ENCODE data around the gene LRRC23. TPM values are rescaled to one million over a fixed set of nuclear protein-coding genes. Genes with fewer than 3 reads are reported as not detected.
A peak's percentile ranks its signal among the peaks of the same experiment; 100 is the strongest.
"Not testable (repeated sequence)": the region's sequence is repeated elsewhere in the genome, so short reads cannot be mapped to it uniquely, and the experiment has no call there.

Gene LRRC23
- total RNA-seq, 3 donors from 2014 or later = 7.4 to 15.4 (median 10.8) TPM

- Histone ChIP-seq H3K4me3 (peak overlapping the region in 2 of 3 donors; percentile 70 to 84), H3K27ac (peak overlapping the region; percentile 78 to 94), H3K4me1 (peaks cover 5 to 27% of the 10 kb centered on the region in 2 donors), H3K27me3 (no peaks in the 10 kb centered on the region), H3K36me3 (no peaks in the 10 kb centered on the region), H3K9me3 (no peaks in the 10 kb centered on the region)
- TF ChIP-seq POLR2AphosphoS5 (IDR thresholded peaks at IDR 0.05) = no peak
- no peak for TF ChIP-seq CTCF (IDR thresholded peaks at IDR 0.05)
- TF ChIP-seq POLR2A (IDR thresholded peaks at IDR 0.05) = no peak
- intact Hi-C loops (cut with DNase I; ENCODE audit: low total_unique reads) = loop anchor here (5.0 kb wide), 1 partner anchor 664 kb away; no protein-coding TSS in a partner anchor
- no peak for DNase-seq (ENCODE audit: low spot score in 2 of 2)
Observed at GRCh38 chr12:6871052-6871957, 33.3 kb upstream of the LRRC23 start.

DNA sequence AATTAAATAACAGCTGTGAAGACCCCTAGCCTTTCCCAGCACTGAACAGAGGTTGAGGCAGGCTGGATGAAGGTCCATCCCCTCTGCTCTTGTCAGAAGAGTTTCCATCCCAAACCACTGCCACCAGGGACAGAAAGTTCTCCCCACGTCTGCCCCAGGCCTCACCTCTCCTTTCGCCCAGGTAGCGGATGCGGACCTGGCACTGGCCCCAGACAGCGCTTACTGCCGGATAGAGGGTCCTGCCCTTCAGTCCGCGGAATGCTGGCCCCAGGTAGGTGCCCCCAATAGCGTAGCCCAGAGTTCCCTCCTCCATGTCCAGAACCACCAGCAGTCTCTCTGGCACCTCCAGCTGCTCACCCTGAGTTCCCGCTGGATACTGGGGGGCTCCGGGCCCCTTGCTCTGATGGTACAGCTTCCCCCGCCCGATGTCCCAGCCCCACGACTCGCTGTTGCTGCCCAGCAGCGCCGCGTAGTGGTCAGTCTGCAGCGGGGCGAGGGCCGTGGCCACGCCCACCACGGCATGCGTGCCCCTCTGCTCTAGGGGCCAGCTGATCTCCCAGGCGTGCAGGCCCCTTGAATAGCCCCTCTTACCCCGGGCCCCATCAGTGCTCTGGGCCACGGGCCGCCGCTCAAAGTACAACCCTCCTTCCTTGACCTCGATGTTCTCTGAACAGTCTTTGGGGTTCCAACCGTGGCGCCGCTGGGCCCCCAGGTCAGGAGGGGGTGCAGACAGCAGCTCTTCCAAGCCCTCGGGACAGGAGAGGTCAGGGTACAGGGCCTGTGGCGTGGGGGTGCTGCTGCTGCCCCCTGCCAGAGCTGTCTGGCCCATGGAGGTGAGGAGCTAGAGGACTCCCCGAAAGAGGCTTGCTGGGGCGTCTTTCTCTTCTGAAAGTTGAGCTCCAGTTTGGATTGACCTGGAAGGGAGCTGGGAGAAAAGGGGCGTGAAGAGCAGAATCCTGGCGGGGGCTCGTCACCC is 32.3 kb upstream of the LRRC23 start:
- no peaks in the 10 kb centered on the region for H3K36me3 ChIP-seq
- peak overlapping the region; percentile 70 to 84 (median 72) for H3K4me3 ChIP-seq
- H3K9me3 ChIP-seq = no peaks in the 10 kb centered on the region
- intact Hi-C loops (cut with DNase I; ENCODE audit: low total_unique reads) = loop anchor here (5.0 kb wide), 1 partner anchor 665 kb away; no protein-coding TSS in a partner anchor
- no peaks in the 10 kb centered on the region for H3K27me3 ChIP-seq
- H3K27ac ChIP-seq = peak overlapping the region; percentile 78 to 94
- DNase-seq (ENCODE audit: low spot score in 2 of 2) = peak; percentile 71 to 79
- peaks cover 5 to 27% of the 10 kb centered on the region in 2 donors for H3K4me1 ChIP-seq
- TF ChIP-seq POLR2AphosphoS5 (IDR thresholded peaks at IDR 0.05) (peak in 2 of 3 donors; percentile 46 to 66), POLR2A (IDR thresholded peaks at IDR 0.05) (no peak), CTCF (IDR thresholded peaks at IDR 0.05) (peak; percentile 85 to 87 (median 86))

DNA sequence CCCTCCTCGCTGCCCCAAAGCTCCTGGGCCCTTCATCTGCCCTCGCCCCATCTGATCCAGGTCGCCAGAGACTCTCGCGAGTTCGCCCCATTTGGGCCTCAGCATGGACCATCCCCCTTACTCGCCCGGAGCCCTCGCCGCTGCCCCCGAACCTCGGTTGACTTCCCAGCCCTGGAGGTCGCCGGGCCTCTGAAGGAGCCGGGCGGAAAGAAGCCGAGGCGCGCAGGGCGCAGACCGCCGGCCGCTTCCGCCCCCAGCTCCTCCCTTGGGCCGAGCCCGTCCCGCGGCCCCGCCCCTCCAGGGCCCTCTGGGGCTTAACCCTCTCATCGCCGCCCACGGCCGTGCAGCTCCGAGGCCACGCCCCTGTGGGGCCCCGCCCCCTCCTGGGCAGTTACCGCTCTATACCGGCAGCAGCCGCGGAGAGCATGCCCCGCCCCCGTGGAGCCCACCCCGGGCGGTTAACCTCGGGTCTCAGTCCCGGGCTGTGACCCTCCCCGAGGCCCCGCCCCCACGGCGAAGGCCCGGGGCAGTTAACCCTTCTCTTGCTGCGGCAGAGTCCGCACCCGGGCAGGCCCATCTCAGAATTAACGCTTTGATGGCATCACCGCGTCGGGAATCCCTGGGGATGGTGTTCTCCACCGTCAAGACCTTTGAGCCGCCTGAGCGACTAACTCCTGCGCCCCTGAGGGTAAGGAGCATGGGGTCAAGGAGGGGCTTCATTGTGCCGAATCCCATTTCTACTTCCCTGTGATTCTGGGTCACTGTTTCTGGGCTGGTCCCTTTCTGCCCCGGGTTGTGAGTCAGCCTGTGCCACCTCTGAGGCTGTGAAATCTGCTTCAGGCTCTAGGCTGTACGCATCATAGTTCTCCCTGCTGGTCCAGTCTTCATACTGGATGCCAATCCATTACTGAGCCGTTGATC is 31.3 kb upstream of the LRRC23 start, which contains the start of gene SPSB2:
Gene SPSB2, minus strand, starts transcription at position 210 of the 921 bp plus-strand sequence. CDS start 402 bp downstream, outside the sequence.
- DNase-seq (ENCODE audit: low spot score in 2 of 2) = peak; percentile 92 to 95
- Histone ChIP-seq H3K27ac (peak within 1 kb of the TSS; percentile 78 to 94), H3K9me3 (no peaks in the 10 kb centered on the region), H3K27me3 (no peaks in the 10 kb centered on the region), H3K4me3 (peak within 1 kb of the TSS; percentile 70 to 84 (median 72)), H3K4me1 (peaks cover 5 to 25% of the 10 kb centered on the region in 2 donors), H3K36me3 (no peaks in the 10 kb centered on the region)
- intact Hi-C loops (cut with DNase I; ENCODE audit: low total_unique reads) = loop anchor here (5.0 kb wide), 1 partner anchor 666 kb away; no protein-coding TSS in a partner anchor
- TF ChIP-seq POLR2A (IDR thresholded peaks at IDR 0.05) (no peak), CTCF (IDR thresholded peaks at IDR 0.05) (peak in 1 of 3 donors; percentile 3), POLR2AphosphoS5 (IDR thresholded peaks at IDR 0.05) (peak; percentile 33 to 55 (median 40))

GRCh38 chr12:6874015-6874368 is 30.6 kb upstream of the LRRC23 start:
- H3K36me3 ChIP-seq; H3K9me3 ChIP-seq; H3K27me3 ChIP-seq; DNase-seq (ENCODE audit: low spot score in 2 of 2): not testable (repeated sequence)
- Histone ChIP-seq H3K4me1 (peaks cover 5 to 18% of the 10 kb centered on the region in 2 donors), H3K4me3 (peak overlapping the region; percentile 70 to 84 (median 72)), H3K27ac (peak overlapping the region; percentile 78 to 94)
- intact Hi-C loops (cut with DNase I; ENCODE audit: low total_unique reads) = loop anchor here (5.0 kb wide), 1 partner anchor 667 kb away; no protein-coding TSS in a partner anchor

DNA sequence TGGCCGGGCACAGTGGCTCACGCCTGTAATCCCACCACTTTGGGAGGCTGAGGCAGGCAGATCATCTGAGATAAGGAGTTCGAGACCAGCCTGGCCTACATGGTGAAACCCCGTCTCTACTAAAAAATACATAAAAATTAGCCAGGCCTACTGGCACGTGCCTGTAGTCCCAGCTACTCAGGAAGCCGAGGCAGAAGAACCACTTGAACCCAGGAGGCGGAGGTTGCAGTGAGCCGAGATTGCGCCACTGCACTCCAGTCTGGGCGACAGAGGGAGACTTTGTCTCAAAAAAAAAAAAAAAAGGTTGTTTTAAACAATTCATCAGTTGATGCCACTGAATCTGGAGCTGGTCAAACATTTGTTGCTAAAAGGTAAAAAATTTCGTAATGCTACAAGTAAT is 24.8 kb upstream of the LRRC23 start:
- H3K4me1 ChIP-seq; H3K27me3 ChIP-seq; intact Hi-C loops (cut with DNase I; ENCODE audit: low total_unique reads); H3K9me3 ChIP-seq; H3K4me3 ChIP-seq; DNase-seq (ENCODE audit: low spot score in 2 of 2); H3K36me3 ChIP-seq; H3K27ac ChIP-seq: not testable (repeated sequence)

Measured in breast epithelium (tissue), 4 donors.